Retinal pigment epithelial cell (primary cell): ENCODE measurements around the gene RASA2.

ENCODE experiments used
- DNase-seq: peaks from one replicate; pipeline ENCODE4 v3.0.0-alpha.2; 2010; ENCODE audit warnings: low read depth
- H3K4me3 ChIP-seq: 2 replicates; pipeline ENCODE4 v1.5.1; 2011; ENCODE audit warnings: mild to moderate bottlenecking, low read length, control low read depth, moderate library complexity
- TF ChIP-seq, protein P1 (sequence below): conservative IDR thresholded peaks from 2 replicates; pipeline ENCODE4 v1.5.1; 2011; ENCODE audit warnings: low read depth, low read length, control low read depth, inconsistent platforms

Gene RASA2

DNA sequence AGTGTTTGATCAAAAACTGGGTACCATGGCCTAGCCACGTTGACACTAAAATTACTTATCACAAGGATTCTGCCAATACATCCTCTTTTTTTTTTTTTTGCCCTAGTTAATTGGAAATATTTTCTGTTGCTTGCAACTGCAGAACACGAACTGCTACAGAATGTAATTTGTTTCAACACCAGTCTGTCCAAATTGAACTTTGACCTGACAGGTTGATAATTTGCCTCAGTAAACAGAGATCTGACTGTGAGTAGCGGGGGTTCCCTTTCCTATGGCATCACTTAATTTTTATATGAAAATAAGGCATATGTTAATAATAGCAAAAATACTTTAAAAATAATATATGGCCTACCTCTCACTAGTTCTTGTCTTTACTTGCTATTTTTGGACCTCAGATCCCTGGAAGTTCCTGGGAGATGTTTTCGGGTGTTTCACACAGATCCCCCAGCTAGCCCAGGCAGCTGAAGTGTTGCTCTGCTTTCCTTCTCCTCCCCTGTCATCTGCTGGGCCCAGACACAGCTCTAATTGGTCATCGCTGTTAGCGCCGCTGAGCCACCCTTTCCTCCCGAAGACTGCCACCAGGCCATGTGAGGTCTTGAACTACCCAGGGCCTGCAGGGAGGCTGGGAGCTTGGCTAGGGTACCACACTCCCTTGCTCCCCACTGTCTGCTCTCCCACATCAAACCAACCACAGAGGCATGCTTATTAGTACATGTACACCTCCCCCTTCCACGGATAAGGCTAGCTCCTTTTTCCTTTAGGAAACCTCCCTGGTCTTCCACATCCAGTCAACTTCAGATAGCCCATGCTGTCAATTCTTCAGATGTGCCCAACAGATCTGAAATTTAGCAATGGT lies 161.5 kb downstream of the RASA2 start:
- H3K4me3 ChIP-seq = no peak overlapping the region
- no peak for DNase-seq
- TF ChIP-seq, protein P1, sequence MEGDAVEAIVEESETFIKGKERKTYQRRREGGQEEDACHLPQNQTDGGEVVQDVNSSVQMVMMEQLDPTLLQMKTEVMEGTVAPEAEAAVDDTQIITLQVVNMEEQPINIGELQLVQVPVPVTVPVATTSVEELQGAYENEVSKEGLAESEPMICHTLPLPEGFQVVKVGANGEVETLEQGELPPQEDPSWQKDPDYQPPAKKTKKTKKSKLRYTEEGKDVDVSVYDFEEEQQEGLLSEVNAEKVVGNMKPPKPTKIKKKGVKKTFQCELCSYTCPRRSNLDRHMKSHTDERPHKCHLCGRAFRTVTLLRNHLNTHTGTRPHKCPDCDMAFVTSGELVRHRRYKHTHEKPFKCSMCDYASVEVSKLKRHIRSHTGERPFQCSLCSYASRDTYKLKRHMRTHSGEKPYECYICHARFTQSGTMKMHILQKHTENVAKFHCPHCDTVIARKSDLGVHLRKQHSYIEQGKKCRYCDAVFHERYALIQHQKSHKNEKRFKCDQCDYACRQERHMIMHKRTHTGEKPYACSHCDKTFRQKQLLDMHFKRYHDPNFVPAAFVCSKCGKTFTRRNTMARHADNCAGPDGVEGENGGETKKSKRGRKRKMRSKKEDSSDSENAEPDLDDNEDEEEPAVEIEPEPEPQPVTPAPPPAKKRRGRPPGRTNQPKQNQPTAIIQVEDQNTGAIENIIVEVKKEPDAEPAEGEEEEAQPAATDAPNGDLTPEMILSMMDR = no peak

DNA sequence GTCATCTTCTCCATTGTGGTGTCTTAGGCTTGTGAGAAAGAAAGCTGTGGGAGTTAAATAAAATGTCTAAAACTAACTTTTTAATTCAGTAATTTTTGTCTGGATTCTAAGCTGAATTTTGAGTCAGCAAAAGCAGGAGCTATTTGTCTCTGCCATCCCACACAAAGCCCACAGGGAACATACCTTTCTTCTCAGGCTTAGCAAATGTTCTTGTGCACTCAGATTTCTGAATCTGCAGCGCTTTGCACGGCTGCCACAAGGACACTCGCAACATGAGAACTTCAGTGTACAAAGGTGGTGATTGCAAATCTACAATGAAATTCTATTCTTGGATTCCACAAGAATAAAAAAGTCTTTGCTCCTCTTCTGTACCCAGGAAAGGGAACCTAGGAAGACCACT lies 163.0 kb downstream of the RASA2 start:
- H3K4me3 ChIP-seq = no peak overlapping the region
- no peak for DNase-seq
- TF ChIP-seq, protein P1 = no peak

DNA sequence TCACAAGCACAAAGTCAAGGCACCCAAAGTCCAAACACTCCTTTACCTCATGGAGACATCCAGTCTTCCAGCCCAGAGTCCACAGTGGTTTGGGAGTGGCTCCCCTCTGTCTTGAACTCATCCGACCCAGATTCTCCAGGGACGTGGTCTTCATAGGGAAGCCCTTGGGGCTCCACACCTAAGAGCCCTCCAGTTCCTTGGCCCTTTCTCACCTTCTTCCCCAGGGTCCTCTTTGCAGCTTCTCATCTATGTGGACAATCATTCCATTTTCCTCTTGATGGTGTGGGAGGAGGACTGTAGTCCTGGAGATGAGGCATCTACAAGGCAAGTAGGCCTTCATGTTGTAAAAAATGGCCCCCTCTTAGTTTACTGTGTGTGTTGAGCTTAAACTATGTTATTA lies 164.0 kb downstream of the RASA2 start:
- DNase-seq = no peak
- H3K4me3 ChIP-seq = no peak overlapping the region
- TF ChIP-seq, protein P1 = no peak

DNA sequence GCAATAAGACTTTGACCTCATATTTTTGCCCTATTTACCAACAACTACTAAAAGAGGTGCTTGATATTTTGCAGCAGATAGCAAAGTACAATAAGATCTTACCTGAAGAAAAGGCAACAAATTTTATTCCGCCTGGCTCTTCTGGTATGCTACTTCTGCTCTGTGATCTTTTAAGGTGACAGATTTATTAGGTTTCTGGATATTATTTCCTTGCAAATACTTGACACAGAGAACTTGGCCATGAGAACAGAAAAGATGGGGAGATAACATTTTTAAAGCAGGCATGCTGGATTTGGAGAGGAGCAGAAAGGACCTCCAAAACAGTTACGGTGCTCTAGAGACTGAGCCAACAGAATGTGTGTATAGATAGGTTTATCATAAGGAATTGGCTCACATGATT lies 164.6 kb downstream of the RASA2 start:
- TF ChIP-seq, protein P1 = no peak
- DNase-seq = no peak
- no peak overlapping the region for H3K4me3 ChIP-seq

DNA sequence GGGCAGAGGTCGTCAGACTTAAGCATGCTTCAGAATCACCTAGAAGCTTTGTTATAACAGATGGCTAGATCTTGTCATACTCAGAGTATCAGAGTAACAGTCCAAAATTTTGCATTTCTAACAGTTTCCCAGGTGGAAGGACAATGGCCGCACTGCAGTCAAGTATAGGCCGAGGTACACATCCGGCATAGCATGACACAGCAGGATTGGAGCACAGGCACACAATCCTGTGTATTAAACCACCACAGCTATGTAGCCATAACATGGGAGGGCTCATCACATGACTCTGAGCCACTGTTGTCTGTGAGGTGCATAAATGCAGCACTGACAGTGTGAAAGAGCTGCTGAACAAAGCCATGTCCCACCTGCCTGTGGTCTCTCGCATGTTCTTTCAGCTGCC lies 165.5 kb downstream of the RASA2 start:
- no peak overlapping the region for H3K4me3 ChIP-seq
- no peak for DNase-seq
- TF ChIP-seq, protein P1 = no peak

DNA sequence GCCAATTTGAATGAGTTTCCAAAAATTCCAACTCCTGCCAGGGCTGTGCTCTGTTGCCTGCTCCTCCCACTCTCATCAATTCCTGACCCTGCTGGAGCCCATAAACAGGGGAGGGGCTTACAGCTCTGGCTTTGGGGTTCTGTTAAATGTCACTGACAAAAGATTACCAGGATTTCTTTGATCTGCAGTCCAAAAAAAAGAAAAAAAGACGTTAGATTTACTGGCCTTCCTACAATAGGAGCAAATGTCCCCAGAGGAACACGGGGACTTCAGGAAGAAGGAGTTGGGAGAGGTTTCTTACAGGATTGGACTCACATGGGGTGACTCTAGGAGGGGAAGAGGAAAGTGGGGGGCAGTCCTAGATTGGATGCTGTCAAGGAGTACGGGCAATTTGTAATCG lies 167.0 kb downstream of the RASA2 start:
- TF ChIP-seq, protein P1 = no peak
- no peak overlapping the region for H3K4me3 ChIP-seq
- DNase-seq = no peak

DNA sequence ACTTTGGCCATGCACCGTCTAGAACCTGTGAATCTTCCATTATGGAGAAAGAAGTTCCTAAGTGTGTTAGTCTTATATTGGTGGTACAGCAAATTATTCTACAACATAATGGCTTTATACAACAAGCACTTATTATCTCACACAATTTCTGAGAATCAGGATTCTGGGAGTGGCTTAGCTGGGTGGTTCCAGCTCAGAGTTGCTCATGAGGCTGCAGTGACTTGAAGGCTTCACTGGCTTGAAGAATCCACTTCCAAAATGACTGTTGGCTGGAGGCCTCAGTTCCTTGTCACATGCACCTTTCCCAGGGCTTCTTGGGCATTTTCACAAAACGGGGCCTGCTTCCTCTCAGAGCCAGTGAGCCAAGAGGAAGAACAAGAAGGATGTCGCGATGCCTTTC lies 169.0 kb downstream of the RASA2 start:
- TF ChIP-seq, protein P1 = no peak

More for the DNA sequence above, 169.0 kb downstream of the RASA2 start:
- H3K4me3 ChIP-seq = no peak overlapping the region
- DNase-seq = no peak
